ENCODE measurements around the gene SLCO2B1.

SLCO2B1 gene

GRCh38 chr11:75245356-75246005 lies 94.6 kb downstream of the SLCO2B1 start:
- Mint-ChIP-seq H3K27me3 (peaks cover 30% of the 10 kb centered on the region), H3K4me3 (no peak overlapping the region), H3K4me1 (ENCODE audit: low read depth) (peaks cover 7% of the 10 kb centered on the region), H3K36me3 (ENCODE audit: low read depth) (no peaks in the 10 kb centered on the region), H3K9me3 (no peaks in the 10 kb centered on the region), H3K27ac (no peak overlapping the region)
- no peak for DNase-seq

GRCh38 chr11:75246006-75246670 lies 95.2 kb downstream of the SLCO2B1 start:
- Mint-ChIP-seq H3K36me3 (ENCODE audit: low read depth) (no peaks in the 10 kb centered on the region), H3K27me3 (peaks cover 30% of the 10 kb centered on the region), H3K9me3 (no peaks in the 10 kb centered on the region), H3K27ac (no peak overlapping the region), H3K4me1 (ENCODE audit: low read depth) (peaks cover 7% of the 10 kb centered on the region), H3K4me3 (no peak overlapping the region)
- peak; percentile 17 for DNase-seq

- H3K4me1 Mint-ChIP-seq (ENCODE audit: low read depth): peaks cover 7% of the 10 kb centered on the region
- peaks cover 30% of the 10 kb centered on the region for H3K27me3 Mint-ChIP-seq
- no peaks in the 10 kb centered on the region for H3K9me3 Mint-ChIP-seq
- no peak overlapping the region for H3K4me3 Mint-ChIP-seq
- no peaks in the 10 kb centered on the region for H3K36me3 Mint-ChIP-seq (ENCODE audit: low read depth)
- peak; percentile 21 for DNase-seq
- no peak overlapping the region for H3K27ac Mint-ChIP-seq
Observed at GRCh38 chr11:75246671-75247350, 95.9 kb downstream of the SLCO2B1 start.

GRCh38 chr11:75248924-75249256 lies 98.0 kb downstream of the SLCO2B1 start:
- H3K9me3 Mint-ChIP-seq: no peaks in the 10 kb centered on the region
- H3K4me3 Mint-ChIP-seq: no peak overlapping the region
- DNase-seq: no peak
- H3K27me3 Mint-ChIP-seq: peaks cover 11% of the 10 kb centered on the region
- no peak overlapping the region for H3K27ac Mint-ChIP-seq
- peaks cover 3% of the 10 kb centered on the region for H3K4me1 Mint-ChIP-seq (ENCODE audit: low read depth)
- no peaks in the 10 kb centered on the region for H3K36me3 Mint-ChIP-seq (ENCODE audit: low read depth)

GRCh38 chr11:75249704-75250103 lies 98.8 kb downstream of the SLCO2B1 start:
- H3K27ac Mint-ChIP-seq: no peak overlapping the region
- no peaks in the 10 kb centered on the region for H3K9me3 Mint-ChIP-seq
- no peaks in the 10 kb centered on the region for H3K36me3 Mint-ChIP-seq (ENCODE audit: low read depth)
- no peak overlapping the region for H3K4me3 Mint-ChIP-seq
- peaks cover 3% of the 10 kb centered on the region for H3K4me1 Mint-ChIP-seq (ENCODE audit: low read depth)
- DNase-seq: no peak
- peaks cover 8% of the 10 kb centered on the region for H3K27me3 Mint-ChIP-seq

GRCh38 chr11:75254326-75254725 lies 103.4 kb downstream of the SLCO2B1 start:
- no peaks in the 10 kb centered on the region for H3K4me1 Mint-ChIP-seq (ENCODE audit: low read depth)
- H3K27ac Mint-ChIP-seq: no peak overlapping the region
- no peaks in the 10 kb centered on the region for H3K36me3 Mint-ChIP-seq (ENCODE audit: low read depth)
- no peak overlapping the region for H3K4me3 Mint-ChIP-seq
- H3K27me3 Mint-ChIP-seq: peaks cover 8% of the 10 kb centered on the region
- DNase-seq: no peak
- no peaks in the 10 kb centered on the region for H3K9me3 Mint-ChIP-seq

Data from activated T-cell treated with anti-CD3 and anti-CD28 coated beads, Interleukin-2, amount 50 U/mL, for 24 hours (primary cell).